SH-SY5Y (cell line): ENCODE results near the gene TRAPPC13.

Experiments used
- GATA2 ChIP-seq: IDR thresholded peaks from 2 replicates; pipeline ENCODE4 v1.6.1; 2011; ENCODE audit warnings: mild to moderate bottlenecking, low read depth, low read length
- GATA3 ChIP-seq: IDR thresholded peaks from 2 replicates; pipeline ENCODE4 v1.6.1; 2011; ENCODE audit warnings: low read depth, mild to moderate bottlenecking, low read length, moderate library complexity

DNA sequence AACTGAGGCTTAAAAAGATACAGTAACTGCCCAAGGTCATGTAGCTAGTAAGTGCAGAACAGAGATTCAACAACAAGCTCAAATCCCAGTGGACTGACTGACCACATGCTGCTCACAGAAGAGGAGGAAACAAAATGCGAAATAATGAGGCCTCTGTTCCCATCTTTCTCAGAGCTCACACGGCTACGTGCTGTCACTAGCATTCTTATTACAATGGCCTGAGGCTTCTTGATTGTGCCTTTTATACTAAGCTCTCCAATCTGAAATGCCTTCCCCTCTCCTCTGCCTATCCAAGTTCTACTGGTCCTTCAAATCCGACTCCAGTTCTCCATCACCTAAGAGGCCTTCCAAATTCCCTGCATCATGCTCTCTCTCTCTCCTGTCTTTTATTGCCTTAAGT is 71.1 kb downstream of the TRAPPC13 start:
- no peak for TF ChIP-seq GATA3
- TF ChIP-seq GATA2: no peak
